HG02840 (cell line): ENCODE results near the gene CDK14.

Experiments used
- ATAC-seq: cut with Tn5 transposase; IDR thresholded peaks from one replicate; pipeline ENCODE4 v1.9.1; 2021; ENCODE audit warnings: mild to moderate bottlenecking, moderate library complexity, moderate number of reproducible peaks; ENCODE audit not compliant: unreplicated experiment, low FRiP score

CDK14 gene

DNA sequence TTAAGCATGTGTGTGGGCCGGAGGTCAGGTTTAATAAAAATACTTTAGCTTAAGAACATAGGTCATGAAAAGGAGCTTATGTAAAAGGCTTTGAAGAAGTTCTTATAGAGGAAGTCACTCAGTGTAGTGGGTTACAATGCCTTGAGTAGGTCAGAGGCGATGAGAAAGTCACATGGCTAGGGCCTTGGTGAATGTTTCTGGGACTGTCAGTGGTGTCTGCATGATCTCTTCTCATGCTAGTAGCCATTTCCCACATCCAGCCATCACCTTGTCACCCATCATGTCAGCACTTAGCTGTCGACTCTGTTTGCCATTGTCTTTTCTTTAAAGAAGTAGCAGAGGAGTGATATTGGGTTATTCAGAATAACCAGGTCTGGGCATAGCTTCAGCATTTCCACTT is 236.6 kb downstream of the CDK14 start:
- no peak for ATAC-seq

DNA sequence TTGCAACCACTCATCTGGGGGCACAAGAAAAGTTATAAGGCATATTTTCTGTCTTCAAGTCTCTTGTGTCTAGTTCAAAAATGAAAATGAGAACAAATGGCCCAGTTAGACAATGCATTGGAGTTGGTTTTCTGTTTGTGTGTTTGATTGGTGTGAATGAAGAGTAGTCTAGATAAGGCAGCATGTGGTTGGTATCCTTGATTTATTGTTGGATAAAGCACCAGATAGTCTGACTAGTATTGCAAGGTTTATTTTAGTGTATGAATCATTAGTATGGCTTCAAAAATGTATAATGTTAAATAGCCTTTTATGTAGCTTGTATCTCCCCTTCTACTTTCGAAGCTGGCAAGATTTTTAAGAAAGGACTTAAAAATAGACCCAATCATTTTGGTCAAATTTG is 237.3 kb downstream of the CDK14 start:
- no peak for ATAC-seq

DNA sequence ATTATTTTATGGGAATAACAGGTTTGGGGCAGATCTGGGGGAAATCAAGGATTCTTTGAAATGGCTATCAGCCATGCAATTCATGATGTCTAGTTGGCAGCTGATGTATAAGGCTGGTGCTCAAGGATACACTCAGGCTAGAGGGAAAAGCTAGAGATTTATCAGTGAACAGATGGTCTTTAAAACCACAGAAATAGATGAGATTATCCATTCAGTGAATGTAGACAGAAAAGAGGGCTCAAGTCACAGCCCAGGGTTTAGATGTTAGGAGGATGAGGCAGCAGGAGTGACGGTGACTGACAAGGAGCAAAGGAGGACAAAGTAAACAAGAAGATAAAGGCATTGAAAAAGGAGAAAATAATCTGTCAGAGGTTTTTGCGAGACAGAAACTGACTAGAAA is 238.7 kb downstream of the CDK14 start:
- no peak for ATAC-seq

- no peak for ATAC-seq
Observed at GRCh38 chr7:90835861-90836260, 239.7 kb downstream of the CDK14 start.

GRCh38 chr7:90836937-90837336 is 240.8 kb downstream of the CDK14 start:
- no peak for ATAC-seq

- ATAC-seq: no peak
Observed at GRCh38 chr7:90838799-90839198, 242.7 kb downstream of the CDK14 start.

DNA sequence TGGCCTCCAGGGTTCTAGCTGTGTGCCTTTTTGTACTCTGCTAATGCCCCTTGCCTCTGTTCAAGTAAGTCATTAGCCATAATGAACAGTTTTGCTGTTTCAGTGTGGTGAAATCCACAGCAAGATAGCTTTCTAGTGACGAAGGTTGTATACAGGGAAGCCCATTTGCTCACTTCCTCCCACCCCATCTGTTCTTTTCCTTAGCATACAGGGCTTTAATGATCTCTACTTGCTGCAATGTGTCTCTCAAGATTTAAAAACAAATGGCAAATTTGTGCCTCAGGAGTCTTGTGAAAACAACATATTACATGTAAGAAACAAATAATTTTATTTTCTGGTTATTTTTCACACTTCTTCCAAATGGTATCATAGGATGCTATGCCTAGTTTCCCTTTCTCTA is 243.2 kb downstream of the CDK14 start:
- ATAC-seq: no peak

DNA sequence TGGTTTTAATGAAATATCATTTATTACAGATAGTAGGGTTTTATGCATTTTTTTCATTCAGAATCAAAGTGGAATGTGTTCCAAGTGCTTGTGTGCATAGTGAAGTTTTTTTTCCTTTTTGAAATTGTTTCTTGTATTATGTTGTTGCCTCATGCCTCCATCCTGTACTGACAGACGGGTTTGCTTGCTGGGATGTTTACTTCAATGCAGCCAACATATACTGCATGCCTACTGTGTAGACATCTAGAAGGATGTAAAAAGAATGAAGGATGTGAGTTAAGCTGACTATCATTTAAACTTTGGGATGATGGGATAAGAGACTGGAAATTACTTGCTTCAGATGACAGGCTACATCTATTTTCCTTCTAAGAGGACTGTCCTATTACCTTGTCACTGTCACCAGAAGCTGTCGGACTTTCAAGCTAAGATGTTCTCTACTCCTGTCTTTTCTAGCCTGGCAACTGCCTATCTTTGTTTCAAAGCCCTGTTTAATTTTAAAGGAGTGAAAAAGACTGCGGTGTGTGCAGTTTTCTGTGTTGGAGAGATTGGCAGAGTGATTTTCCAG is 243.7 kb downstream of the CDK14 start:
- ATAC-seq: no peak

DNA sequence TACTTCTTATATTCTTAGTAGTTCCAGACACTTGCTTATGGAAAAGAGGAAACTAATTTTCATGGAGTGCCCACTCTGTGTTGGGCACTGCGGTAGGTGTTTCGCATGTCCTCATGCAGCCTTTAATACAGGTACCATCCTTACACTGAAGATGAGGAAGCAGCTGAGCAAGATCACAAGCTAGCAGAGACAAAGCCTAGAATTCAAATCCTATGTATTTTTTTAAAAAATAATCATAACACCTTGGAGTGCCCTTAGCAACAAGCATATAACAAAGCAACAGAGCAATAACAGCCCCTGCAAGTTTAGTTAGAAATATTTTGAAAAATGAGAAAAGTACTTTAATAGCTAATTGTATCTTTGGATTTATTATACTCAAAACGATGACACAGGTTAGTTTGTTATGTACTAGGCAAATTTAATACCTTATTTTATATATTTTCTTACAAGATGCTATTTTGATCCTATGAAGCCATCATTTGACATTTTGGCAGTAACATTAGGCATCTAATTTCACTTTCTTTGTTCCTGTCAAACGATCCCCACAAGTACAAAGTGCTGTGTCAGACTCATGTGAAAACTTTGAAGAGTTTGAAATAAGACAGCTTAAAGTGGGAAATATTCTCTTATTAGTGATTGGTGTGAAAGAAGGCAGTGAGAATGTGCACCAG is 245.8 kb downstream of the CDK14 start:
- no peak for ATAC-seq

DNA sequence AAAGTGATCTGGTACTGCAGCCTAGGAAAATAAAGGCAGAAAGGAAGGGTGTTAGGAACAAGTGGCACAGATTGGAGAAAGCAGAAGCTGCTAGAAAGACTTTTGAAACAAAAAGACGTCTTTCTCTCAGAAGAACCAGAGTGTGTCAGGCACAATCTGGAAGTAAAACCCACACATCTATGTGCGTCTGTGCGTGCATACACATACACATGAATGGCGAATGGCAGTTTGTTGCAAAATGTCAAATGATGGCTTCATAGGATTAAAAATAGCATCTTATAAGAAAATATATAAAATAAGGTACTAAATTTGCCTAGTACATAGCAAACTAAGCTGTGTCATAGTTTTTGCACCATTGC is 246.3 kb downstream of the CDK14 start:
- ATAC-seq: no peak

DNA sequence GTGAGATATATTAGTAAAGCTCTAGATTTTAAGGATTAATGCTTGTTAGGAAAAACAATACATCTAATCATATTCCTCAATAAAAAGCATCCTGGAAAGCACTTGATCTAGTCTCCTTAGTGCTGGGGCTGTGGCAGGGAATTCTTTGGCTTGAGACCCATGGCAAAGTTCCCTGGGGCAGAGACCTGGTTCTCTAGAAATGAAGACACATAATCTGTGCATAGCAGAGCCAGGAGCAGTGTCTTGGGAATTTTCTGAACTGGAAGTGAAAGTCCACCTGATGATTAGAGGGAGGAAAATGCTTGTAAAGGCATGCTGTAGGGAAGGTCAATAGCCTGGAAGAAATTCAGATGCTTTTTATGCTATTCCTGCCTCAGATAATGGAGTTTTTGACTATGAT is 247.4 kb downstream of the CDK14 start:
- no peak for ATAC-seq

DNA sequence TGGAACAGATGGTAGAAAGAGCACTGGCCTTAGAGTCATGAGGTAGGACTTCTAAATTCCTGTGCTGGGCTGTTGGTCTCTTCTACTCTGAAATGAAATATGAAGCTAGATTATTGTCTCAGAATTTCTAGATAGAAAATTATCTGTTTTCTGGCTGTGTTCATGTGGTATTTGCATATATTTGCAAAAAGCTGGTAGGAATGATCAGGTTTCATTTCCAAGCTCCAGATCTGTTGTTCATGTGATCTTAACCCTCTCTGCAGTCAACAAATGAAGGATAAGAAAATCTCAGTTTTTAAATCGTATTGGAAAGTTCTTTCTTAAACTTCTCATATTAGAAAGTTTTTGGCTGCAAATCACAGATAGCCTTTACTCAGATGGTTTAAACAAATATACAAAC is 248.3 kb downstream of the CDK14 start:
- ATAC-seq: no peak

DNA sequence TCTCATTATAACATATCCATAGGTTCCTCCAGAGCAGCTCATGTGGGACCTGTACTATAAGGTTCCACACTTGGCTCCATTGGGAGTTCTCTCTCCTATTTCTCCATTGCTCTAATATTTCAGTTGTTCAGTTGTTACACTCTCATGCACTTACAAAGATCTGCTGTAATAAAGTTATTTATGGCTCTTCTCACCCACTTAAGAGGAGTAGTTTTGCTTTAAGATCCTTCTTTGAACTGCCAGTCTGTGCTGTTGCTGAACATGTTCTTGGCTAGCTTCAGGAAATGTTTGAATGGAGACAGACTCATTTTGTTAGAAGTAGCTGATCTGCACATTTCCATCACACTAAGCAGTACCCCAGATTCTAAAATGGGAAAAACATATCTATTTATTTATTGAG is 250.1 kb downstream of the CDK14 start:
- ATAC-seq: no peak

- no peak for ATAC-seq
Observed at GRCh38 chr7:90850066-90850465, 253.9 kb downstream of the CDK14 start.

GRCh38 chr7:90850471-90850870 is 254.3 kb downstream of the CDK14 start:
- no peak for ATAC-seq

DNA sequence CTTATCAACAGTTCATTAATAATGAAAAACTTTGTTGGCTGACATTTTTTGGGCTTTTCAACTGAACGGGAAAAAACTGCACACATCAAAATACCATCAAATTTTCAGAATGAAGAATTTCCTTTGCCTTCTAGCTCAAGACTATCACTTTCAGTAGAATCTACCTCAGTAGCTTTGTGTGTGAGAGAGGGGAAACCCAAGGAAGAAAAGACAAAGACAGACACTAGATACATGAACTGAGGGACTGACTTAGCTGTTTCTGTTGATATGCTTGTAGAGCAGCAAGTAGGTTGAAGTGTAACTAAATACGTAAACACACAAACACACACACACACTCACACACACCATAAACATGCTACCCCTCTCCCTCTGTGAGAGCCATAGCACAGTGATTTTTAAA is 257.1 kb downstream of the CDK14 start:
- ATAC-seq: no peak

DNA sequence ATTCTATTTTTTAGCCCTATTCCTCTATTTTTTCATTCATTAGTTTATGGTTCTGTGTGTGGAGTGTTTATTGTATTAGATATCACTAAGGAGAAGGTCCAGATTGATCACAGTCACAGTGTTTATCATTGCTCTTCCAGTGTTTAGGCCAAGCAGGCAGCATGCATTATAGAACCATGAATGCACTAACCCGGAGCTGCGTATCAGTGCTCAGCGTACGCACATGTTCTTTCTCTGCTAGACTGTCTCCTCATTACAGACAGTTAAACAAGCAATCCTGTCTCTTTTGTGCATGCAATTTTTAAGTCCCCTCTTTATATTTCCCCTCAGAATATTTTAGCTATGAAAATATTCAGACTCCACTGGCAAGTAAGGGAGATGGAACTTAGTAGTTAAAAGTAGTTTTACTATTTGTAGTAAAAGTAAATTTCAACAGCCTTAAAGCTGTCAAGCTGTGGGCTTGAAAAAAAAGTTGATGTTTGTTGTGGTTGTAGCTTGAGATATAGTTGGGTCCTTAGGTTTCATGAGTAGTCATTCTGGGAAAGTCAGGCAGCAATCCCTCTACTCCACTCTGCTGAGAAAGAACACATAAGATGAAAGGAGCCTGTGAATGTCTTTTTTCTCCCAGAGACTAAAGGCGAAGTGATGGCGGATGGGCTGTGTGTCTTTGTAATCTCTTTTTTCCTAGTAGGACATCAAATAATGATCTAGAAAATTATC is 260.4 kb downstream of the CDK14 start:
- ATAC-seq: no peak

DNA sequence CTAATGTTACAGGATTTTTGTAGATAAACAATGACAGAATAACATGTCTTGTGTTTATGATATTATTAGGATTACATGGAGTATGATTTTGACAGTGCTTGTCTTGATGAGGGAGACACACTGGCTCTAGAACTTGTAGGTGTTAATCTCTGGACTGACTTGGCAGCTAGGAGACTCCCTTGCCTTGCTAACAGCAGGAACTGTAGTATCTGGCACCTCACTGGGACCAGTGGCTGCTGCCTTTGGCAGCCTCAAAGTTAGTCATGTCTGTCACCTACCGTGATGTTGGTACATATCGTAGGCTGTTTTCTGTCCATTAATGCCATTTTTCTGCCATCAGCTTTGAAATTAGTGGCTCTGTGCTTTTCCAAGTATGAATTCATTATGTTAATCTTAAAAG is 261.5 kb downstream of the CDK14 start:
- ATAC-seq: no peak

DNA sequence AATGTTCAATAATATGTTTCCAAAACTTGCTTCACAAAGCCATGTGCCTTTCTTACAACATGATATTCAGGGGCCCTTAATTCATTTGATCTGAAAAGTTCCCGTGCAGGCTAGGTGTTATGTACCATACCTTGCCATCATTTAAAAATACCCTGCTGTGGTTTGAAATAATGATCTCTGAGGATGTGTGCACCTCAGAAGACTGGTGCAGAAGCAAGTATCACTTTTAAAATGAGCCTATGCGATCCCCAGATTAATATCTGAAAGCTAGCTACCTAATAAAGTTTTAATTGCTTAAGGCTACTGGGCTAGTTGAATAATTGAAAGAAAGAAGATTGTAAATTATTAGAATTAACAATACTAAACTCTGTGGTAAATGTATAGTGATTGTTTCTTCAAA is 262.4 kb downstream of the CDK14 start:
- no peak for ATAC-seq

DNA sequence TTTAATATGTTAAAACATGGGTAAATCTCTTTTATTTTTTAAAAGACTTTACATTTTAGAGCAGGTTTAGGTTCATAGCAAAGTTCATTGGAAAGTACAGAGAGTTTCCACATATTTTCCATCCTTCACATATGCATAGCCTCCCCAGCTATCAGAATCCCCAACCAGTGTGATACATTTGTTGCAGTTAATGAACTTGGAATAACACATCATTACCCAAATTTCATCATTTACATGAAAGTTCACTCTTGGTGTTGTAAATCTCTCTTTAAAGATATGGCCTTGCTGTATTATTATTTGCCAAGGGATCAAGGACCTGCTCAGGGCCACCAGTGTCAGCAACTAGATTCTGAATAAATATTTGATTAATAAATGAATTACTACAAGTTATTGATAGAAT is 263.4 kb downstream of the CDK14 start:
- ATAC-seq: no peak

DNA sequence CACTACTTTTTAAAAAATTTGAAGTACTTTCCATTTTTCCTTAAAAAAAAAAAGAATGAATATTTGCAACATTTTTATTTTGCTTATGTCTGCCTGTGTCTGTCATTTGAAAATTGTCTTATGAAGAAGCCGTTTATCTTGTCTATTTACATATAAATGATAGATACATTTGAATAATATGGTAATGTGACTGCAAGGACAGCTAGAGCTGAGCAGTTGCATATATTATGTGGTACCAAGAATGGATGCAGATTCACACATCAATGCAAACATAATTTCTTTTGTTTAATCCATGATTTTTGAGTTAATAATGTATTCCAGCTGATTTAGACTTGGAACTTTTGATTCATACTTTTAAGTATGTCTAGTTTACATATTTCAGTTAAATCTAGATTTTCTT is 268.0 kb downstream of the CDK14 start:
- no peak for ATAC-seq

- no peak for ATAC-seq
Observed at GRCh38 chr7:90869335-90869734, 273.2 kb downstream of the CDK14 start.
